Erythroblast (primary cell): ENCODE measurements around the gene ASNSD1.

ENCODE experiments used
- GATA1 ChIP-seq: IDR thresholded peaks from 2 replicates; pipeline ENCODE4 v1.6.1; 2011; ENCODE audit warnings: low read depth, mild to moderate bottlenecking, control low read depth, low read length, moderate library complexity
- POLR2A ChIP-seq: IDR thresholded peaks from 2 replicates; pipeline ENCODE4 v1.6.1; 2011; ENCODE audit warnings: mild to moderate bottlenecking, low read length

- no peak for TF ChIP-seq POLR2A
- TF ChIP-seq GATA1: no peak
Observed at GRCh38 chr2:189651284-189651683, 10.0 kb upstream of the ASNSD1 start.
